ENCODE results near the gene SLC35B3. TPM values are rescaled to one million over a fixed set of nuclear protein-coding genes. Genes with fewer than 3 reads are reported as not detected.

The SLC35B3 gene
- total RNA-seq, 1 experiment from 2014 or later: 8.6 TPM

- Histone ChIP-seq H3K4me1 (ENCODE audit: control insufficient read depth in 1 of 2, insufficient read depth in 2 of 2, low read length in 2 of 2) (no peaks in the 10 kb centered on the region), H4K20me1 (ENCODE audit: insufficient read depth) (no peaks in the 10 kb centered on the region), H3K9ac (ENCODE audit: low read length) (no peak overlapping the region), H2AFZ (ENCODE audit: low read depth, low read length, poor library complexity, severe bottlenecking) (no peak overlapping the region), H3K27me3 (ENCODE audit: insufficient read depth, low read length) (no peaks in the 10 kb centered on the region), H3K36me3 (ENCODE audit: control insufficient read depth in 1 of 2, insufficient read depth in 2 of 2, low read length in 2 of 2) (no peaks in the 10 kb centered on the region), H3K4me2 (ENCODE audit: low read length) (no peak overlapping the region), H3K4me3 (replicated peaks in 1 of 2; ENCODE audit: low read depth in 1 of 2, low read length in 2 of 2) (no peak overlapping the region), H3K79me2 (ENCODE audit: insufficient read depth, low read length) (no peaks in the 10 kb centered on the region), H3K9me2 (ENCODE audit: insufficient read depth) (no peaks in the 10 kb centered on the region), H3K27ac (ENCODE audit: low read depth, low read length) (no peak overlapping the region), H3K9me3 (ENCODE audit: control insufficient read depth in 1 of 2, insufficient read depth in 1 of 2, low read depth in 1 of 2, low read length in 2 of 2) (no peaks in the 10 kb centered on the region)
- ChIA-PET RAD21 (ENCODE audit: low non-redundant PET in 1 of 2, low total read pairs in 2 of 2, uncharacterized antibody in 2 of 2, unreplicated experiment in 2 of 2) (no interaction called here), POLR2A (no interaction called here), CTCF (no interaction called here)
- TF ChIP-seq CTCF (IDR thresholded peaks at IDR 0.05 in 2 of 3, conservative IDR thresholded peaks at IDR 0.05 in 1 of 3; ENCODE audit: borderline replicate concordance in 1 of 3, insufficient read depth in 1 of 3, low read depth in 2 of 3, low read length in 2 of 3) (no peak), SRF (IDR thresholded peaks at IDR 0.05; ENCODE audit: low read depth) (no peak), JUND (IDR thresholded peaks at IDR 0.05) (no peak), ZFX (IDR thresholded peaks at IDR 0.05) (no peak), EGR1 (IDR thresholded peaks at IDR 0.05; ENCODE audit: low read depth) (no peak), FOSL1 (IDR thresholded peaks at IDR 0.05; ENCODE audit: low read depth) (no peak), TCF7L2 (IDR thresholded peaks at IDR 0.05; ENCODE audit: borderline replicate concordance, extremely low read depth, insufficient read depth, insufficient read length) (no peak), CEBPB (IDR thresholded peaks at IDR 0.05; ENCODE audit: low read depth) (no peak)
- no peak for DNase-seq (ENCODE audit: low read depth, low spot score)
- no peak for ATAC-seq
- intact Hi-C loops (cut with micrococcal nuclease): no loop called here
- no TSS peak for BruUV-seq (replicated peaks)
Observed at GRCh38 chr6:8389036-8389818, 46.1 kb downstream of the SLC35B3 start.
